ENCODE results near the gene PICK1. TPM values are rescaled to one million over a fixed set of nuclear protein-coding genes. Genes with fewer than 3 reads are reported as not detected.

The PICK1 gene
- total and polyA plus RNA-seq, 2 experiments from 2014 or later: 8.4 to 14.4 TPM

DNA sequence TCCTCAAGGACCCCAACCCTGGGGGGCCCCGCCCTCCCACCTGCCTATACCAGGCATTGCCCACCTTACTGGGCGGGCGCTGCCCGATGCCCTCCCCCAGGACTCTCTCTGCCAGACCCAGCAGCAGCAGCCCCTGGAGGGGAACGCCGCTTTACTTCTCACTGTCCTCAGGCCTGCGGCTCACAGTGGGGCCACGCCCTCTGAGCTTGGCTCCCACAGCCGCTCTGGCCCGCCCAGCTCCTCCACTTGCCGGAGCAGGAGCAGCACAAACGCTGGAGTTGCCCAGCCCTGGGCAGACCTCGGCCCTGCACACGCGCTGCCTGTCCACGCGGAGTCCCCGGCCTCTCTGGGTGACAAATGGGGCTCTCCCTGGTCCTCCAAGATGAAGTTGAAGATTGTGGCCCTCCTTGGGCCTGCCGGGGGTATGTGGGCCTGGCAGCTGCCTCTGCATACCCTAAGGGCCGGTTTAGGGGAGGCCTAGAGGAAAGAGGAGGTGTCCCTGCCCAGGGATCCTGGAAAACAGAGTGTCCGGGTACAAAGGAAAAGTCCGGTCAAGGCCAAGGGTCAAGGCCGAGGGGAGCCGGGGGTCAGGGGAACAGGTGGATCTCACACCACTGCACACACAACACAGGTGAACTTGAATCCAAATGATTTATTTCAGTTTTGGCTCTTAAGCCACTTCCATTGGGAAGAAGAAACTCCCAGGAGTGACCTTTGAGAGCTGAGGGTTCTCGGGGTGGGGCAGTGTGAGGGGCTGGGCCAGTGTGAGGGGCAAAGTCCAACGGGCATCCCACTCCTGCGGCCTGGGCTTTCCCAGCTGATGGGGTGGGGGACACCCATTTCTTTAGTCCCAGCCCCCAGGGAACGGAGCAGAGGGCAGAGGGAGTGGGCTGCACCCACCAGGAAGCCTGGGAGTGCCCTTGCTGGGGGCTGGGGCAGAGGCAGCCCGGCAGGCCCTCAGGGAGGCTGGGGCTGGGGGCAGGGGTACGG lies 54.0 kb downstream of the PICK1 start:
- no peaks in the 10 kb centered on the region for H3K36me3 ChIP-seq (ENCODE audit: low read depth)
- H3K27me3 ChIP-seq (replicated peaks; ENCODE audit: insufficient read depth): no peaks in the 10 kb centered on the region
- TF ChIP-seq EZH2phosphoT487 (IDR thresholded peaks at IDR 0.05; ENCODE audit: insufficient read depth, low read depth) (no peak), EZH2 (IDR thresholded peaks at IDR 0.05; ENCODE audit: insufficient read depth, poor library complexity, severe bottlenecking) (no peak)
- WGBS, 2 experiments (ENCODE audit: low coverage in 1 of 2, low lambda C conversion rate in 2 of 2, missing lambda C conversion rate in 2 of 2): 42 to 47% methylated on average over 27 to 30 of the region's 30 CpGs
- DNase-seq: peak; percentile 73
- H3K4me3 ChIP-seq: no peak overlapping the region
- H2AFZ ChIP-seq: no peak overlapping the region
- no peaks in the 10 kb centered on the region; the same call in 1 of the 2 replicates for H3K4me1 ChIP-seq (ENCODE audit: insufficient read depth)
- H4K20me1 ChIP-seq (ENCODE audit: insufficient read depth): no peaks in the 10 kb centered on the region
- no peak overlapping the region for H3K27ac ChIP-seq
- no peaks in the 10 kb centered on the region for H3K9me3 ChIP-seq (ENCODE audit: low read depth)
- no peak overlapping the region for H3K4me2 ChIP-seq (ENCODE audit: unreplicated experiment)
- H3K9me2 ChIP-seq (ENCODE audit: insufficient read depth): no peaks in the 10 kb centered on the region
- H3K9ac ChIP-seq: no peak overlapping the region
- no peaks in the 10 kb centered on the region for H3K79me2 ChIP-seq (ENCODE audit: insufficient read depth)
- no peaks in the 10 kb centered on the region for H3F3A ChIP-seq (ENCODE audit: insufficient read depth)
- in situ Hi-C loops (cut with MboI): no loop called here

DNA sequence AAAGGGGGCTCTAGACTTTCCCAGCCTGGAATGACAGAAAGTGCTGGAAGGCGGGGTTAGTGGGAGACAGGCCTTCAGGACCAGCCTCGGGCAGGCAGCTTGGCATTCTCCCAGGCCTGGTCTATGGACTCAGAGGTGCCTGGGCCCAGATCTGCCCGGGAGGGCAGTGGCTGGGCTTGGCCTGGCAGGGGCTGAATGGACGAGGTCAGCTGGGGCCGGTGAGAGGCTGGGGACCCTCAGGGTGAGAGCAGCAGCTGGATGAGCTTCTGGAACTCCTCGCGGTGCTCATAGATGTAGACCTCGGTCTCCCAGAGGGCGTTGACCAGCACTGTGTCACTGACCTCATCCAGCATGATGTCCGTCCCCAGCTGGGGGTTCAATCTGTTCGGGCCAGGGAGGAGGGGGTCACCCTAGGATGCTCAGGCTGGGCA lies 54.7 kb downstream of the PICK1 start:
- H3K9me2 ChIP-seq (ENCODE audit: insufficient read depth): no peaks in the 10 kb centered on the region
- no peak overlapping the region for H3K27ac ChIP-seq
- H4K20me1 ChIP-seq (ENCODE audit: insufficient read depth): no peaks in the 10 kb centered on the region
- no peaks in the 10 kb centered on the region for H3K79me2 ChIP-seq (ENCODE audit: insufficient read depth)
- TF ChIP-seq EZH2 (IDR thresholded peaks at IDR 0.05; ENCODE audit: insufficient read depth, poor library complexity, severe bottlenecking) (no peak), EZH2phosphoT487 (IDR thresholded peaks at IDR 0.05; ENCODE audit: insufficient read depth, low read depth) (no peak)
- H3K4me2 ChIP-seq (ENCODE audit: unreplicated experiment): no peak overlapping the region
- WGBS, 2 experiments (ENCODE audit: low coverage in 1 of 2, low lambda C conversion rate in 2 of 2, missing lambda C conversion rate in 2 of 2): 85 to 90% methylated on average over 11 of the region's 11 CpGs
- no peaks in the 10 kb centered on the region for H3K27me3 ChIP-seq (replicated peaks; ENCODE audit: insufficient read depth)
- H3K4me3 ChIP-seq: no peak overlapping the region
- no peaks in the 10 kb centered on the region for H3K36me3 ChIP-seq (ENCODE audit: low read depth)
- H3K9ac ChIP-seq: no peak overlapping the region
- no peaks in the 10 kb centered on the region; the same call in 1 of the 2 replicates for H3K4me1 ChIP-seq (ENCODE audit: insufficient read depth)
- no peaks in the 10 kb centered on the region for H3F3A ChIP-seq (ENCODE audit: insufficient read depth)
- in situ Hi-C loops (cut with MboI): no loop called here
- no peaks in the 10 kb centered on the region for H3K9me3 ChIP-seq (ENCODE audit: low read depth)
- H2AFZ ChIP-seq: no peak overlapping the region
- DNase-seq: no peak

DNA sequence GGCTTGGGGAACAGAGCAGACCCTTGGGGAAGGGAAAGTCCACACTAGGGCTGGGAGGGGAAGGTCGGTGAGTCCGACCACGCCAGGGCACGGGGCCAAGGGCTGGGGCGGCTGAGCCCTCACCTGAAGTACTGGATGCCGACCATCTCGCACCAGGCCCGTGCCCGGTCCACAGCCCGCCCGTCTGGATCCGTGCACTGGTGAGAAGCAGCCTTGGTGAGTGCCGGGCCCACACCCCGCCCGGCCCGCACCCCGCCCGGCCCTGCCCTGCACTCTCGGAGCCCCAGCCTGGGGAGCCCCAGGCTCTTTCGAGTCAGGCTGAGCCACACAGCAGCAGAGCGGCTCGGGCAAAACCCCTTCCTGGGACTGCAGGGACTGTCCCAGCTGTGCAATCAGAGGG lies 55.2 kb downstream of the PICK1 start:
- Histone ChIP-seq H4K20me1 (ENCODE audit: insufficient read depth) (no peaks in the 10 kb centered on the region), H3K79me2 (ENCODE audit: insufficient read depth) (no peaks in the 10 kb centered on the region), H3K4me1 (ENCODE audit: insufficient read depth) (no peaks in the 10 kb centered on the region; the same call in 1 of the 2 replicates), H3K9me2 (ENCODE audit: insufficient read depth) (no peaks in the 10 kb centered on the region), H3K4me3 (no peak overlapping the region), H2AFZ (no peak overlapping the region), H3K9ac (no peak overlapping the region), H3K4me2 (ENCODE audit: unreplicated experiment) (no peak overlapping the region), H3K27ac (no peak overlapping the region), H3K9me3 (ENCODE audit: low read depth) (no peaks in the 10 kb centered on the region), H3K27me3 (replicated peaks; ENCODE audit: insufficient read depth) (no peaks in the 10 kb centered on the region), H3K36me3 (ENCODE audit: low read depth) (no peaks in the 10 kb centered on the region), H3F3A (ENCODE audit: insufficient read depth) (no peaks in the 10 kb centered on the region)
- no peak for DNase-seq
- in situ Hi-C loops (cut with MboI): no loop called here
- whole genome bisulfite sequencing, 2 experiments (ENCODE audit: low coverage in 1 of 2, low lambda C conversion rate in 2 of 2, missing lambda C conversion rate in 2 of 2): 87 to 91% methylated on average over 5 to 22 of the region's 22 CpGs
- TF ChIP-seq EZH2phosphoT487 (IDR thresholded peaks at IDR 0.05; ENCODE audit: insufficient read depth, low read depth): no peak
- no peak for TF ChIP-seq EZH2 (IDR thresholded peaks at IDR 0.05; ENCODE audit: insufficient read depth, poor library complexity, severe bottlenecking)

DNA sequence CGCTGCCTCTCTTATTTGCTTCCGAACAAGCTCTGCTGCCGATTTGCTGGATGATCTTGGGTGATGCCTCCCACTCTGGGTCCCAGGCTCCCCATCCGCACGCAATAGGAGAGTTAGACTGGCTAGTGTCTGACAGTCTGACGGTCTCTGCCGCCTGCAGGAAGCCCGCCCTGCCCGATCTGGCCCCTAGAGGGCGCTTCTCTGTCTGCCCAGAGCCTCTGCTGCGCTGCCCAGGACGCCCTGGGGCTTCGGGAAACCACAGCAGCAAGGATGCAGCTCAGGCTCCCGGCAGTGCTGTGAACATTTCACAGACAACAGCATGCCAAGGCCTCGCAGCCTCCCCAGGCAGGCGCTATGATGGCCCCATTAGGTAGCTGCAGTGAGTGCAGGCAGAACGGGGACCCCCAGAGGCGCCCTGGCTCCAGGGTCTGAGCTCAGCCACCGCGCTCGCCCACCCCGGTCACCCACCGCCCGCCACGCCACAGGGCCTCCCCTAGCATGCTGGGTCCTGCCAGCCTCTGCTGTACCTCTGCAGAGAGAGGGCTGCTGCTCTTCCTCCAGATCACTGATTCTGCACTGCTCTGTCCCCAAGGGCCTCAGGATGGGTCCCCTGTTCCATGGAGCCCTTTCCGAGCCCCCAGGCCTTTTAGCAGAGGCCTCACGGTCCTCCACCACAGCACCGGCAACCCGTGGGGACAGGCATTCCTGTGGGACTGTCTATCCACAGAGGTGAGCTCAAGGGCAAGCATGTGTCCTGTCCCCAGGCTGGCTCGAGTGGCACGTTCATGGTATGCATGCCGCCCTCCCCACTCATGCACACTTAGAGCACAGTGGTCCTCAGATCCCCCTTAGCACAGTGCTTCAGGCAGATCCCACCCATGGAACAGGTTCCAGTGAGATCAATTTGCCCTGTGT lies 57.5 kb downstream of the PICK1 start:
- Histone ChIP-seq H3K9me2 (ENCODE audit: insufficient read depth) (no peaks in the 10 kb centered on the region), H3K9me3 (ENCODE audit: low read depth) (no peaks in the 10 kb centered on the region), H3K4me1 (ENCODE audit: insufficient read depth) (no peaks in the 10 kb centered on the region; the same call in 1 of the 2 replicates), H3K79me2 (ENCODE audit: insufficient read depth) (no peaks in the 10 kb centered on the region), H3K4me2 (ENCODE audit: unreplicated experiment) (no peak overlapping the region), H3F3A (ENCODE audit: insufficient read depth) (no peaks in the 10 kb centered on the region), H3K36me3 (ENCODE audit: low read depth) (no peaks in the 10 kb centered on the region), H3K27me3 (replicated peaks; ENCODE audit: insufficient read depth) (no peaks in the 10 kb centered on the region), H3K9ac (no peak overlapping the region), H3K27ac (no peak overlapping the region), H3K4me3 (no peak overlapping the region), H2AFZ (no peak overlapping the region), H4K20me1 (ENCODE audit: insufficient read depth) (no peaks in the 10 kb centered on the region)
- DNase-seq: peak; percentile 89
- WGBS, 2 experiments (ENCODE audit: low coverage in 1 of 2, low lambda C conversion rate in 2 of 2, missing lambda C conversion rate in 2 of 2): 36 to 55% methylated on average over 25 to 30 of the region's 32 CpGs
- in situ Hi-C loops (cut with MboI): no loop called here
- TF ChIP-seq EZH2 (IDR thresholded peaks at IDR 0.05; ENCODE audit: insufficient read depth, poor library complexity, severe bottlenecking) (no peak), EZH2phosphoT487 (IDR thresholded peaks at IDR 0.05; ENCODE audit: insufficient read depth, low read depth) (no peak)
